Upper lobe of left lung (tissue), 6 donors: ENCODE data around the gene IGSF1. TPM values are rescaled to one million over a fixed set of nuclear protein-coding genes. Genes with fewer than 3 reads are reported as not detected.

Experiments
- ATAC-seq, 2 donors: fragments of 200-7000 bp; cut with Tn5 transposase; one replicate each; pipeline ENCODE4 v1.9.1; 2022; ENCODE audit warnings: mild to moderate bottlenecking in 2 of 2, moderate library complexity in 2 of 2; ENCODE audit not compliant: low FRiP score in 2 of 2
- DNase-seq, 2 donors: peaks; one replicate each; pipeline ENCODE4 v3.0.0-alpha.2; 2019 to 2020
- H3K27ac ChIP-seq, 4 donors: fragments of 200-600 bp; sonication (generic); one replicate each; pipeline ENCODE4 v1.5.1; 2016 to 2019
- H3K27me3 ChIP-seq, 4 donors: fragments of 200-600 bp; sonication (generic); one replicate each; pipeline ENCODE4 v1.5.1; 2017 to 2019
- H3K36me3 ChIP-seq, 4 donors: fragments of 200-600 bp; sonication (generic); one replicate each; pipeline ENCODE4 v1.5.1; 2016 to 2019
- H3K4me1 ChIP-seq, 4 donors: fragments of 200-600 bp; sonication (generic); one replicate each; pipeline ENCODE4 v1.5.1; 2018 to 2019
- H3K4me3 ChIP-seq, 4 donors: fragments of 200-600 bp; sonication (generic); one replicate each; pipeline ENCODE4 v1.5.1; 2017 to 2019; ENCODE audit warnings: mild to moderate bottlenecking in 2 of 4, moderate library complexity in 1 of 4
- H3K9me3 ChIP-seq, 4 donors: fragments of 200-600 bp; sonication (generic); one replicate each; pipeline ENCODE4 v1.5.1; 2018 to 2019
- CTCF ChIP-seq, 6 experiments: fragments of 450-650 bp in 4 of 6; fragments of 200-600 bp in 2 of 6; sonication (generic) in 2 of 6; IDR thresholded peaks; one replicate each; pipeline ENCODE4 v1.5.1; 2016 to 2019; ENCODE audit warnings: antibody characterized with exemption in 6 of 6
- EP300 ChIP-seq, 4 donors: sonication (generic); formaldehyde crosslinking; IDR thresholded peaks; one replicate each; pipeline ENCODE4 v1.5.1; 2017; ENCODE audit warnings: antibody characterized with exemption in 4 of 4, control low read depth in 2 of 4
- POLR2A ChIP-seq, 4 donors: fragments of 450-650 bp; IDR thresholded peaks; one replicate each; pipeline ENCODE4 v1.5.1; 2016 to 2017; ENCODE audit warnings: antibody characterized with exemption in 4 of 4, mild to moderate bottlenecking in 2 of 4
- POLR2AphosphoS5 ChIP-seq, 2 donors: sonication (generic); formaldehyde crosslinking; IDR thresholded peaks; one replicate each; pipeline ENCODE4 v1.5.1; 2017; ENCODE audit warnings: antibody characterized with exemption in 2 of 2
- whole genome bisulfite sequencing, 2 donors: methylation state at CpG; one replicate each; pipeline ENCODE4 v1.1.5; 2017 to 2018; 5-methylcytosine and 5-hydroxymethylcytosine counted together
- total RNA-seq, 6 donors: library from RNA; depleted of rRNA in 4 of 6; stranded (reverse); fragments of >200 nt in 4 of 6; gene quantifications; one replicate each; pipeline versions ENCODE4 v1.1.0 to v1.2.1, GENCODE V29; 2016 to 2021
- donor health status: DM: no; HTN: no; CAD: no; lungs with moderate emphysema.
- donor health status: DM: no; HTN: yes; CAD: no; lungs with severe emphysema.

IGSF1 gene
- under 1 TPM in 3 of 6 donors, not detected in 3; 0.03 to 0.76 (median 0.39) TPM for total RNA-seq

GRCh38 chrX:131288738-131289511 lies at the start of gene IGSF1:
TSS of gene IGSF1 (minus strand) at chrX:131289306. CDS start at chrX:131286674, 2,632 bp downstream.
- no peak for TF ChIP-seq POLR2A (IDR thresholded peaks at IDR 0.05)
- TF ChIP-seq POLR2AphosphoS5 (IDR thresholded peaks at IDR 0.05): no peak
- no peak for TF ChIP-seq CTCF (IDR thresholded peaks at IDR 0.05)
- TF ChIP-seq EP300 (IDR thresholded peaks at IDR 0.05): no peak
- no peaks in the 10 kb centered on the region for H3K36me3 ChIP-seq
- WGBS, 2 donors: 0 to 26% methylated on average over 16 to 27 of the region's 32 CpGs
- DNase-seq (peak in 1 of 2 donors; percentile 33), ATAC-seq (peak in 1 of 2 donors; percentile 73)
- no peaks in the 10 kb centered on the region for H3K9me3 ChIP-seq
- H3K4me3 ChIP-seq: peak within 1 kb of the TSS in 1 of 4 donors; percentile 10
- H3K27me3 ChIP-seq: peaks cover 0 to 4% (median 0%) of the 10 kb centered on the region in 4 donors
- peaks cover 0 to 5% (median 0%) of the 10 kb centered on the region in 4 donors for H3K4me1 ChIP-seq
- H3K27ac ChIP-seq: no peak within 1 kb of the TSS

- Histone ChIP-seq H3K4me3 (no peak overlapping the region), H3K27ac (no peak overlapping the region), H3K9me3 (no peaks in the 10 kb centered on the region), H3K27me3 (no peaks in the 10 kb centered on the region), H3K36me3 (no peaks in the 10 kb centered on the region), H3K4me1 (no peaks in the 10 kb centered on the region)
- TF ChIP-seq CTCF (IDR thresholded peaks at IDR 0.05) (no peak), EP300 (IDR thresholded peaks at IDR 0.05) (no peak), POLR2A (IDR thresholded peaks at IDR 0.05) (no peak)
- no peak for ATAC-seq
- WGBS, 2 donors: 86 to 90% methylated on average over 3 of the region's 3 CpGs
- DNase-seq: no peak
Measured at GRCh38 chrX:131332331-131332730, 43.2 kb upstream of the IGSF1 start.

- 53 to 68% methylated on average over 4 to 6 of the region's 6 CpGs for WGBS, 2 donors
- ATAC-seq (no peak), DNase-seq (no peak)
Measured at GRCh38 chrX:131331152-131331551, 42.0 kb upstream of the IGSF1 start.

GRCh38 chrX:131330735-131331134 lies 41.6 kb upstream of the IGSF1 start:
- Histone ChIP-seq H3K9me3 (no peaks in the 10 kb centered on the region), H3K36me3 (no peaks in the 10 kb centered on the region), H3K27me3 (no peaks in the 10 kb centered on the region), H3K4me3 (no peak overlapping the region), H3K4me1 (no peaks in the 10 kb centered on the region), H3K27ac (no peak overlapping the region)
- DNase-seq (no peak), ATAC-seq (no peak)
- WGBS, 2 donors: 66 to 75% methylated on average over 3 of the region's 3 CpGs
- TF ChIP-seq POLR2AphosphoS5 (IDR thresholded peaks at IDR 0.05) (no peak), CTCF (IDR thresholded peaks at IDR 0.05) (no peak), POLR2A (IDR thresholded peaks at IDR 0.05) (no peak), EP300 (IDR thresholded peaks at IDR 0.05) (no peak)

More at GRCh38 chrX:131331152-131331551, 42.0 kb upstream of the IGSF1 start:
- no peaks in the 10 kb centered on the region for H3K27me3 ChIP-seq
- no peak overlapping the region for H3K4me3 ChIP-seq
- no peaks in the 10 kb centered on the region for H3K4me1 ChIP-seq
- no peak for TF ChIP-seq EP300 (IDR thresholded peaks at IDR 0.05)
- no peak for TF ChIP-seq CTCF (IDR thresholded peaks at IDR 0.05)
- TF ChIP-seq POLR2A (IDR thresholded peaks at IDR 0.05): no peak
- no peak for TF ChIP-seq POLR2AphosphoS5 (IDR thresholded peaks at IDR 0.05)
- H3K9me3 ChIP-seq: no peaks in the 10 kb centered on the region
- no peak overlapping the region for H3K27ac ChIP-seq
- no peaks in the 10 kb centered on the region for H3K36me3 ChIP-seq

- no peaks in the 10 kb centered on the region for H3K27me3 ChIP-seq
- H3K36me3 ChIP-seq: no peaks in the 10 kb centered on the region
- WGBS, 2 donors: 45 to 60% methylated on average over 3 of the region's 3 CpGs
- no peak for TF ChIP-seq EP300 (IDR thresholded peaks at IDR 0.05)
- TF ChIP-seq POLR2AphosphoS5 (IDR thresholded peaks at IDR 0.05): no peak
- no peak for TF ChIP-seq POLR2A (IDR thresholded peaks at IDR 0.05)
- no peak for TF ChIP-seq CTCF (IDR thresholded peaks at IDR 0.05)
- H3K27ac ChIP-seq: no peak overlapping the region
- no peak for DNase-seq
- no peaks in the 10 kb centered on the region for H3K9me3 ChIP-seq
- no peaks in the 10 kb centered on the region for H3K4me1 ChIP-seq
- no peak for ATAC-seq
- no peak overlapping the region for H3K4me3 ChIP-seq
Measured at GRCh38 chrX:131322651-131323050, 33.5 kb upstream of the IGSF1 start.
